Heart right ventricle (tissue), 16 donors: ENCODE results near the gene CLK2. TPM values are rescaled to one million over a fixed set of nuclear protein-coding genes. Genes with fewer than 3 reads are reported as not detected.

Experiments
- ATAC-seq, 8 donors: fragments of 200-7000 bp; cut with Tn5 transposase; one replicate each; pipeline ENCODE4 v1.9.1; 2020; ENCODE audit warnings: mild to moderate bottlenecking in 8 of 8, moderate library complexity in 8 of 8, moderate number of reproducible peaks in 1 of 8
- DNase-seq, 2 donors: peaks; one replicate each; pipeline ENCODE4 v3.0.0-alpha.2; 2020
- H3K27ac ChIP-seq, 10 donors: fragments of 200-600 bp; sonication (generic) in 2 of 10; one replicate each; pipeline versions ENCODE4 v1.5.0 to v1.8.0; 2020 to 2022; ENCODE audit warnings: mild to moderate bottlenecking in 3 of 10
- H3K27me3 ChIP-seq, 7 donors: fragments of 200-600 bp; one replicate each; pipeline ENCODE4 v1.8.0; 2021 to 2022; ENCODE audit warnings: mild to moderate bottlenecking in 2 of 7
- H3K36me3 ChIP-seq, 9 donors: fragments of 200-600 bp; sonication (generic) in 1 of 9; one replicate each; pipeline versions ENCODE4 v1.5.0 to v1.8.0; 2020 to 2022; ENCODE audit warnings: mild to moderate bottlenecking in 2 of 9
- H3K4me1 ChIP-seq, 9 donors: fragments of 200-600 bp; sonication (generic) in 1 of 9; one replicate each; pipeline versions ENCODE4 v1.5.0 to v1.8.0; 2020 to 2022; ENCODE audit warnings: mild to moderate bottlenecking in 4 of 9
- H3K4me3 ChIP-seq, 10 donors: fragments of 200-600 bp; sonication (generic) in 2 of 10; one replicate each; pipeline versions ENCODE4 v1.5.0 to v1.8.0; 2020 to 2022; ENCODE audit warnings: mild to moderate bottlenecking in 7 of 10, moderate library complexity in 2 of 10
- H3K9me3 ChIP-seq, 11 donors: fragments of 200-600 bp in 10 of 11; sonication (generic) in 2 of 11; one replicate each; pipeline versions ENCODE4 v1.5.0 to v1.8.0; 2013 to 2022; ENCODE audit warnings: mild to moderate bottlenecking in 2 of 11, control low read depth in 1 of 11, moderate library complexity in 1 of 11
- CTCF ChIP-seq, 9 donors: fragments of 200-600 bp; sonication (generic) in 2 of 9; IDR thresholded peaks; one replicate each; pipeline versions ENCODE4 v1.5.0 to v1.8.0; 2021 to 2022; ENCODE audit warnings: antibody characterized with exemption in 9 of 9, mild to moderate bottlenecking in 5 of 9, moderate library complexity in 1 of 9
- WGBS, 2 donors: extraction: QIAGEN DNeasy Blood & Tissue Kit; methylation state at CpG; one replicate each; pipeline ENCODE4 v1.1.7; 2013; ENCODE audit warnings: inconsistent platforms in 1 of 2; 5-methylcytosine and 5-hydroxymethylcytosine counted together
- intact Hi-C, 10 donors: fragments of 100-400 bp; cut with DNase I; formaldehyde crosslinking; loops; one replicate each; pipeline versions ENCODE4 v1.11.1 to v1.14.2; 2022
- polyA plus RNA-seq, 2 donors: library from polyadenylated mRNA; stranded (reverse); fragments of 200-250 nt; gene quantifications; one replicate each; pipeline ENCODE4 v1.2.3, GENCODE V29; 2013
- total RNA-seq, 10 donors: library from RNA; stranded (reverse); fragmentation: NEBNext Ultra II Directional in 3 of 10; extraction: Animal tissue kit (Norgen Biotek cat#: 25700) in 3 of 10; gene quantifications; one replicate each; pipeline versions ENCODE4 v1.2.1 to v1.2.4, GENCODE V29; 2021 to 2023
- donor health status: Arrhythmogenic right ventricular cardiomyopathy.
- donor health status: ischemic (EF 13 %, LVEDD 7.1; RV severe dilation, severe dysfunction).
- donor health status: healthy with polysubstance abuse.
- donor health status: DM: no; HTN: yes; CAD: no.
- donor health status: DM: no; HTN: no; CAD: no.
- donor health status: ischemic (EF 25% LVEDD 6.9; RV normal size, moderate dysfunction).
- donor health status: ischemic (EF 25% LVEDD 5.7; RV mildly dilated, moderate dysfunction).
- donor health status: healthy.
- donor health status: DM: yes; HTN: yes; CAD: no.
- donor health status: Ischemic cardiomyopathy.
- donor health status: ischemic (EF 35%, LVEDD 5.7; RV mildly dilated, moderate dysfunction).
- donor health status: nonischemic (EF 11% LVEDD 7.7; RV severe dilation, severe dysfunction).
- donor health status: DM: yes; HTN: yes; CAD: no.
- donor health status: PGD.
- donor health status: ischemic (EF 29% LVEDD 5.4; RV normal size, mild dysfunction).
- donor health status: nonischemic (EF 23%, LVEDD 6.1; RV moderate dilation, normal function).

Gene CLK2
- total and polyA plus RNA-seq, 12 donors = 12.5 to 47.1 (median 18.0) TPM

DNA sequence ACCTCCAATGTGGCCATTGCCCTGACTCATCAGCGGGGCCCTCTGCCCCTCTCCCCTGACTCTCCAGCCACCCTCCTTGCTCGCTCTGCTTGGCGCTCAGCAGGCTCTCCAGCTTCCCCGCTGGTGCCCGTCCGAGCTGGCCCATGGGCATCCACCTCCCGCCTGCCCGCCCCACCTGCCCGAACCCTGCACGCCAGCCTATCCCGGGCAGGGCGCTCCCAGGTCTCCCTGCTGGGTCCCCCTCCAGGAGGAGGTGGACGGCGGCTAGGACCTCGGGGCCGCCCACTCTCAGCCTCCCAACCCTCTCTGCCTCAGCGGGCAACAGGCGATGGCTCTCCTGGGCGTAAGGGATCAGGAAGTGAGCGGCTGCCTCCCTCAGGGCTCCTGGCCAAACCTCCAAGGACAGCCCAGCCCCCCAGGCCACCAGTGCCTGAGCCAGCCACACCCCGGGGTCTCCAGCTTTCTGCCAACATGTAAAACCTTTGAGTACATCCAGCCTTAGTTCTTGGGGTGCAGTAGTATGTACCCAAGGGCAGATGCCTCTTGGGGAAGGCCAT, 14.8 kb upstream of the CLK2 start:
- H3K4me1 ChIP-seq = no peaks in the 10 kb centered on the region
- ATAC-seq = peak in 1 of 8 donors; percentile 19
- H3K9me3 ChIP-seq = no peaks in the 10 kb centered on the region
- no peak overlapping the region for H3K4me3 ChIP-seq
- TF ChIP-seq CTCF (IDR thresholded peaks at IDR 0.05) = no peak
- H3K36me3 ChIP-seq = no peaks in the 10 kb centered on the region
- H3K27ac ChIP-seq = no peak overlapping the region
- intact Hi-C loops = no loop called here
- DNase-seq = no peak
- 89 to 92% methylated on average over 21 of the region's 21 CpGs for WGBS, 2 donors
- peaks cover 0 to 5% (median 0%) of the 10 kb centered on the region in 7 donors for H3K27me3 ChIP-seq

GRCh38 chr1:155286544-155286943, 13.2 kb upstream of the CLK2 start:
- Histone ChIP-seq H3K4me3 (no peak overlapping the region), H3K27me3 (peaks cover 0 to 2% (median 0%) of the 10 kb centered on the region in 7 donors), H3K36me3 (no peaks in the 10 kb centered on the region), H3K27ac (no peak overlapping the region), H3K9me3 (no peaks in the 10 kb centered on the region), H3K4me1 (no peaks in the 10 kb centered on the region)
- DNase-seq (no peak), ATAC-seq (no peak)
- intact Hi-C loops = no loop called here
- 96 to 98% methylated on average over 2 of the region's 2 CpGs for WGBS, 2 donors
- TF ChIP-seq CTCF (IDR thresholded peaks at IDR 0.05) = no peak

DNA sequence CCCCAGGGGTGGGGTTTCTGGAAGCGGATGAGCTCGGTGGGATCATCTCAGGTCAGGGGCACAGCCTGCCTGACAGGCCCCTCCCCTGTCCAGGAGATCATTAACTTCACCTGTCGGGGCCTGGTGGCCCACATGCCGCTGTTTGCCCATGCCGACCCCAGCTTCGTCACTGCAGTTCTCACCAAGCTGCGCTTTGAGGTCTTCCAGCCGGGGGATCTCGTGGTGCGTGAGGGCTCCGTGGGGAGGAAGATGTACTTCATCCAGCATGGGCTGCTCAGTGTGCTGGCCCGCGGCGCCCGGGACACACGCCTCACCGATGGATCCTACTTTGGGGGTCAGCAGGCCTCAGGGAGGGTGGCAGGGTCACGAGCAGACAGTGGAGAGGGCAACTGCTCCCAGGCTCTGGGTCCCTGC, 12.3 kb upstream of the CLK2 start:
- H3K4me1 ChIP-seq = no peaks in the 10 kb centered on the region
- H3K27me3 ChIP-seq = peaks cover 0 to 2% (median 0%) of the 10 kb centered on the region in 7 donors
- 92 to 93% methylated on average over 18 of the region's 18 CpGs for WGBS, 2 donors
- no peak overlapping the region for H3K27ac ChIP-seq
- TF ChIP-seq CTCF (IDR thresholded peaks at IDR 0.05) = no peak
- H3K9me3 ChIP-seq = no peaks in the 10 kb centered on the region
- ATAC-seq (no peak), DNase-seq (no peak)
- H3K36me3 ChIP-seq = no peaks in the 10 kb centered on the region
- intact Hi-C loops = no loop called here
- no peak overlapping the region for H3K4me3 ChIP-seq

GRCh38 chr1:155285063-155285462, 11.8 kb upstream of the CLK2 start:
- Histone ChIP-seq H3K4me1 (no peaks in the 10 kb centered on the region), H3K27me3 (no peaks in the 10 kb centered on the region), H3K27ac (no peak overlapping the region), H3K9me3 (no peaks in the 10 kb centered on the region), H3K36me3 (no peaks in the 10 kb centered on the region), H3K4me3 (no peak overlapping the region)
- WGBS, 2 donors = 93 to 95% methylated on average over 14 of the region's 14 CpGs
- DNase-seq = no peak
- intact Hi-C loops = no loop called here
- ATAC-seq = no peak
- TF ChIP-seq CTCF (IDR thresholded peaks at IDR 0.05) = no peak
